Mesenchymal stem cell (in vitro differentiated cells and primary cell): ENCODE data around the gene ANKRD9. TPM values are rescaled to one million over a fixed set of nuclear protein-coding genes. Genes with fewer than 3 reads are reported as not detected.
A peak's percentile ranks its signal among the peaks of the same experiment; 100 is the strongest.

ENCODE experiments used
- DNase-seq: peaks from one replicate; pipeline ENCODE4 v3.0.0-alpha.2; 2013
- H2AFZ ChIP-seq: one replicate; pipeline ENCODE4 v1.6.1; 2013; ENCODE audit warnings: low read depth, mild to moderate bottlenecking, control low read depth, inconsistent platforms, low read length, moderate library complexity
- H2AK5ac ChIP-seq: 2 replicates; pipeline ENCODE4 v1.6.1; 2013; ENCODE audit warnings: low read length, moderate library complexity, mild to moderate bottlenecking, inconsistent platforms; ENCODE audit not compliant: severe bottlenecking
- H2BK120ac ChIP-seq: one replicate; pipeline ENCODE4 v1.6.1; 2013; ENCODE audit warnings: low read depth, mild to moderate bottlenecking, inconsistent platforms, low read length, moderate library complexity
- H2BK12ac ChIP-seq, 2 experiments: one replicate each; pipeline ENCODE4 v1.6.1; 2013; ENCODE audit warnings: inconsistent platforms in 2 of 2, low read length in 2 of 2, mild to moderate bottlenecking in 2 of 2, moderate library complexity in 2 of 2, control low read depth in 1 of 2
- H2BK15ac ChIP-seq: one replicate; pipeline ENCODE4 v1.6.1; 2013; ENCODE audit warnings: mild to moderate bottlenecking, low read depth, inconsistent platforms; ENCODE audit not compliant: poor library complexity, severe bottlenecking
- H2BK5ac ChIP-seq: 2 replicates; pipeline ENCODE4 v1.6.1; 2013; ENCODE audit warnings: low read depth, mild to moderate bottlenecking, low read length, control low read depth, inconsistent platforms; ENCODE audit not compliant: poor library complexity, severe bottlenecking
- H3K14ac ChIP-seq, 2 experiments: one replicate each; pipeline ENCODE4 v1.6.1; 2013; ENCODE audit warnings: inconsistent platforms in 2 of 2, low read length in 2 of 2, control low read depth in 1 of 2, mild to moderate bottlenecking in 1 of 2, moderate library complexity in 1 of 2
- H3K18ac ChIP-seq, 2 experiments: one replicate each; pipeline ENCODE4 v1.6.1; 2013; ENCODE audit warnings: inconsistent platforms in 2 of 2, low read length in 2 of 2, control low read depth in 1 of 2, low read depth in 1 of 2, mild to moderate bottlenecking in 1 of 2
- H3K23ac ChIP-seq, 2 experiments: one replicate each; pipeline ENCODE4 v1.6.1; 2013; ENCODE audit warnings: inconsistent platforms in 2 of 2, low read length in 2 of 2, mild to moderate bottlenecking in 2 of 2, moderate library complexity in 2 of 2, control low read depth in 1 of 2
- H3K27ac ChIP-seq: 2 replicates; pipeline ENCODE4 v1.5.1; 2013; ENCODE audit warnings: mild to moderate bottlenecking, moderate library complexity, low read length, control low read depth, inconsistent platforms; ENCODE audit not compliant: poor library complexity, severe bottlenecking
- H3K27me3 ChIP-seq, 2 experiments: 2 replicates each; pipeline versions ENCODE4 v1.6.1 to v1.7.0; 2013; ENCODE audit warnings: low read length in 2 of 2, mild to moderate bottlenecking in 2 of 2, moderate library complexity in 2 of 2, control low read depth in 1 of 2, inconsistent platforms in 1 of 2; ENCODE audit not compliant: control insufficient read depth in 1 of 2, insufficient read depth in 1 of 2
- H3K36me3 ChIP-seq, 2 experiments: 2 replicates each; pipeline versions ENCODE4 v1.6.1 to v1.7.0; 2013; ENCODE audit warnings: low read length in 2 of 2, control low read depth in 1 of 2, inconsistent platforms in 1 of 2, low read depth in 1 of 2, mild to moderate bottlenecking in 1 of 2; ENCODE audit not compliant: insufficient read depth in 2 of 2, control insufficient read depth in 1 of 2
- H3K4ac ChIP-seq, 2 experiments: one replicate each; pipeline ENCODE4 v1.6.1; 2013; ENCODE audit warnings: inconsistent platforms in 2 of 2, low read length in 2 of 2, mild to moderate bottlenecking in 2 of 2, moderate library complexity in 2 of 2, control low read depth in 1 of 2, low read depth in 1 of 2
- H3K4me1 ChIP-seq: 2 replicates; pipeline ENCODE4 v1.6.1; 2013; ENCODE audit warnings: low read depth, low read length, control low read depth; ENCODE audit not compliant: control insufficient read depth, insufficient read depth
- H3K4me2 ChIP-seq: 2 replicates; pipeline ENCODE4 v1.6.1; 2013; ENCODE audit warnings: low read length, mild to moderate bottlenecking, inconsistent platforms; ENCODE audit not compliant: poor library complexity, severe bottlenecking
- H3K4me3 ChIP-seq, 2 experiments: 2 replicates each; pipeline versions ENCODE4 v1.5.1 to v1.7.0; 2013; ENCODE audit warnings: low read length in 2 of 2, mild to moderate bottlenecking in 2 of 2, control low read depth in 1 of 2, low read depth in 1 of 2; ENCODE audit not compliant: insufficient read depth in 1 of 2
- H3K79me1 ChIP-seq: replicated peaks from 2 replicates; pipeline ENCODE4 v1.6.1; 2013; ENCODE audit warnings: mild to moderate bottlenecking, control low read depth, low read length, inconsistent platforms; ENCODE audit not compliant: poor library complexity, severe bottlenecking
- H3K9ac ChIP-seq: 2 replicates; pipeline ENCODE4 v1.7.0; 2013; ENCODE audit warnings: mild to moderate bottlenecking, low read length, moderate library complexity
- H3K9me3 ChIP-seq: 2 replicates; pipeline ENCODE4 v1.7.0; 2013; ENCODE audit warnings: mild to moderate bottlenecking, low read length; ENCODE audit not compliant: control insufficient read depth
- H4K8ac ChIP-seq: one replicate; pipeline ENCODE4 v1.6.1; 2013; ENCODE audit warnings: inconsistent platforms, mild to moderate bottlenecking, low read length, moderate library complexity
- H4K91ac ChIP-seq: one replicate; pipeline ENCODE4 v1.6.1; 2013; ENCODE audit warnings: mild to moderate bottlenecking, low read length, inconsistent platforms
- WGBS: methylation state at CpG from one replicate; pipeline ENCODE4 v1.1.7; 2013; ENCODE audit warnings: mixed read lengths; 5-methylcytosine and 5-hydroxymethylcytosine counted together
- small RNA-seq: library from polyadenylated mRNA; stranded (forward); fragments of <200 nt; extraction: miRNeasy Mini kit (QIAGEN cat#:217004); gene quantifications from one replicate; pipeline ENCODE3, GENCODE V24; 2013; ENCODE audit warnings: low read depth

Gene ANKRD9

GRCh38 chr14:102457509-102457908, 52.1 kb downstream of the ANKRD9 start:
- H3K18ac ChIP-seq: no peak overlapping the region
- no peak overlapping the region for H2BK12ac ChIP-seq
- H3K4me2 ChIP-seq: no peak overlapping the region
- no peak overlapping the region for H2AK5ac ChIP-seq
- no peak overlapping the region for H3K4me3 ChIP-seq
- H3K14ac ChIP-seq: no peak overlapping the region
- DNase-seq: no peak
- no peak overlapping the region for H2AFZ ChIP-seq
- H3K23ac ChIP-seq: no peak overlapping the region
- no peak overlapping the region for H2BK5ac ChIP-seq
- H3K9me3 ChIP-seq: no peaks in the 10 kb centered on the region
- H3K4ac ChIP-seq: no peak overlapping the region
- peaks cover 49 to 54% of the 10 kb centered on the region in 2 experiments for H3K36me3 ChIP-seq
- no peak overlapping the region for H3K9ac ChIP-seq
- H3K27me3 ChIP-seq: no peaks in the 10 kb centered on the region
- H2BK15ac ChIP-seq: no peak overlapping the region
- no peak overlapping the region for H2BK120ac ChIP-seq
- H3K4me1 ChIP-seq: peaks cover 4% of the 10 kb centered on the region
- WGBS: 0% methylated on average over 1 of the region's 2 CpGs
- H3K27ac ChIP-seq: no peak overlapping the region
- H4K8ac ChIP-seq: no peak overlapping the region
- H4K91ac ChIP-seq: no peak overlapping the region
- H3K79me1 ChIP-seq: peaks cover 2% of the 10 kb centered on the region

GRCh38 chr14:102454711-102455110, 54.9 kb downstream of the ANKRD9 start:
- H3K18ac ChIP-seq: no peak overlapping the region
- H3K4me3 ChIP-seq: no peak overlapping the region
- peak overlapping the region; percentile 40 for H4K91ac ChIP-seq
- no peak overlapping the region for H3K14ac ChIP-seq
- no peak overlapping the region for H2AFZ ChIP-seq
- no peak overlapping the region for H3K4me2 ChIP-seq
- no peak overlapping the region for H3K9ac ChIP-seq
- no peak overlapping the region for H2BK12ac ChIP-seq
- DNase-seq: no peak
- WGBS: 97% methylated on average over 5 of the region's 5 CpGs
- no peak overlapping the region for H2BK15ac ChIP-seq
- H2AK5ac ChIP-seq: no peak overlapping the region
- H3K9me3 ChIP-seq: no peaks in the 10 kb centered on the region
- no peak overlapping the region for H2BK5ac ChIP-seq
- H3K4me1 ChIP-seq: peaks cover 2% of the 10 kb centered on the region
- H3K79me1 ChIP-seq: peaks cover 2% of the 10 kb centered on the region
- no peak overlapping the region for H3K27ac ChIP-seq
- H4K8ac ChIP-seq: no peak overlapping the region
- no peak overlapping the region for H3K4ac ChIP-seq
- H3K23ac ChIP-seq: no peak overlapping the region
- no peak overlapping the region for H2BK120ac ChIP-seq
- H3K36me3 ChIP-seq: peaks cover 63 to 82% of the 10 kb centered on the region in 2 experiments
- H3K27me3 ChIP-seq: no peaks in the 10 kb centered on the region

- Histone ChIP-seq H2AFZ (no peak overlapping the region), H3K4ac (no peak overlapping the region), H3K9ac (no peak overlapping the region), H3K4me3 (no peak overlapping the region), H3K4me2 (no peak overlapping the region), H3K14ac (no peak overlapping the region), H2BK12ac (peak overlapping the region in 1 of 2 experiments; percentile 12), H3K36me3 (peaks cover 57 to 81% of the 10 kb centered on the region in 2 experiments), H4K91ac (peak overlapping the region; percentile 25), H2BK5ac (no peak overlapping the region), H3K27ac (no peak overlapping the region), H3K79me1 (peaks cover 2% of the 10 kb centered on the region), H3K4me1 (peaks cover 2% of the 10 kb centered on the region), H4K8ac (no peak overlapping the region), H3K23ac (no peak overlapping the region), H3K27me3 (no peaks in the 10 kb centered on the region), H3K18ac (no peak overlapping the region), H2AK5ac (no peak overlapping the region), H3K9me3 (no peaks in the 10 kb centered on the region), H2BK15ac (no peak overlapping the region), H2BK120ac (no peak overlapping the region)
- DNase-seq: no peak
- 97% methylated on average over 24 of the region's 24 CpGs for WGBS
Measured at GRCh38 chr14:102452302-102452701, 57.3 kb downstream of the ANKRD9 start.

Small RNAs within 50 kb of the gene (small RNA-seq; reads per million reads assigned to genes)
- gene MIR4309: not detected
